HG03520 (cell line): ENCODE data around the gene ZNF775.

Experiments used
- ATAC-seq: cut with Tn5 transposase; IDR thresholded peaks from one replicate; pipeline ENCODE4 v1.9.1; 2021; ENCODE audit warnings: mild to moderate bottlenecking, moderate library complexity; ENCODE audit not compliant: unreplicated experiment

The ZNF775 gene

GRCh38 chr7:150345012-150345411 lies 34.1 kb upstream of the ZNF775 start:
- ATAC-seq, result no peak

DNA sequence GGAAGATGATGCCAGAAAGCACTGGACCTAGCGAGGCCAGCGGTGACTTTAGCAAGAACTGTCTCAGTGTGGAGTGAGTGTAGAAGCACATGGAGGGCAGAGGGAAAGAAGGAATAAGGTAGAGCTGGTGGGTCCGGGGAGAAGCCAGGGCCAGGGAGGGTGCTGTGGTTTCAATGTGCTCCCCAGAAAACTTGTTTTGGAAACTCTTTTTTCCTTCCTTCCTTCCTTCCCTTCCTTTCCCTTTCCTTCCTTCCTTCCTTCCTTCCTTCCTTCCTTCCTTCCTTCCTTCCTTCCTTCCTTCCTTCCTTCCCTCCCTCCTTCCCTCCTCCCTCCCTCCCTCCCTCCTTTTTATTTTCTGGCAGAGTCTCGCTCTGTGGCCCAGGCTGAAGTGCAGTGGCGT lies 32.2 kb upstream of the ZNF775 start:
- ATAC-seq, result no peak

DNA sequence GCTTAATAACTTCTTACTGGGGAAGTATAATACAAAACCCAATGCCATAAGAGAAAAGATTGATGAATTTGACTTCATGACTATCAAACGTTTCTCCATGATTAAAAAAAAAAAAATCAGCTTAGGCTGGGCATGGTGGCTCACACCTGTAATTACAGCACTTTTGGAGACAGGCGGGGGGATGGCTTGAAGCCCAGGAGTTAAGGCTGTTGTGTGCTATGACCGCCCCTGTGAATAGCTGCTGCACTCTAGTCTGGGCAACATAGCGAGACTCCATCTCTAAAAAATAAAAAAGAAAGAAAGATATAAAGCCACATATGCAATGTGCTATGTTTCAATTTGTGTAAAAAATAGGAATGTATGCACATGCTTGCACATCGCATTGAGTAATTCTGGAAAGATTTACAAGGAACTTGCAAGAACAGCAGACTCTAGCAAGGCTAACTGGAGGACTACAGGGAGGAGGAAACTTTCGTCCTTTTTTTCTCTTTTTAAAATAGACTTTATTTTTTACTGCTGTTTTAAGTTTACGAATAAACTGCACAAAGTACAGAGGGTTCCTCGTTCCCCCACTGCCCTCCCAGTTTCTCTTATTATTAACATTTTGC lies 27.4 kb upstream of the ZNF775 start:
- no peak for ATAC-seq

- ATAC-seq, result no peak
Observed at GRCh38 chr7:150355666-150356059, 23.5 kb upstream of the ZNF775 start.

- no peak for ATAC-seq
Observed at GRCh38 chr7:150356265-150356897, 22.7 kb upstream of the ZNF775 start.

DNA sequence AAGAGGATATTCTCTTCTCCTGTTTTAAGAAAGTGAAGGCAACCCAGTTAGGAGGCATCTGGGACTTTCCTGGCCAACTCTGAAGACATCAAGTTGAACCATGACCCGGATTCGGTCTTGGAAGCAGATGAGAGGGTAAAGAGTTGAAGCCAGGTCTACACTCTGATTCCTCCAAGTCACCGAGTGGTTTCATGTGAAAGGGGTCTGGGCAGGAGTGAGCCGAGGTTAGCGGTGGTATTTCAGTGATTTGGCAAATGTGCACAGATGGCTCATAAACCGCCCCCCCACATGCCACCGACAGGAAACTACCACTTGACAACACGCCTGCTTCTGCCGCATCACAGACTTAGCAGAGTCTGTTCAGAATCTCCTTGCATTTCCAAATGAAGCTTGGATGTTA lies 21.9 kb upstream of the ZNF775 start:
- no peak for ATAC-seq

DNA sequence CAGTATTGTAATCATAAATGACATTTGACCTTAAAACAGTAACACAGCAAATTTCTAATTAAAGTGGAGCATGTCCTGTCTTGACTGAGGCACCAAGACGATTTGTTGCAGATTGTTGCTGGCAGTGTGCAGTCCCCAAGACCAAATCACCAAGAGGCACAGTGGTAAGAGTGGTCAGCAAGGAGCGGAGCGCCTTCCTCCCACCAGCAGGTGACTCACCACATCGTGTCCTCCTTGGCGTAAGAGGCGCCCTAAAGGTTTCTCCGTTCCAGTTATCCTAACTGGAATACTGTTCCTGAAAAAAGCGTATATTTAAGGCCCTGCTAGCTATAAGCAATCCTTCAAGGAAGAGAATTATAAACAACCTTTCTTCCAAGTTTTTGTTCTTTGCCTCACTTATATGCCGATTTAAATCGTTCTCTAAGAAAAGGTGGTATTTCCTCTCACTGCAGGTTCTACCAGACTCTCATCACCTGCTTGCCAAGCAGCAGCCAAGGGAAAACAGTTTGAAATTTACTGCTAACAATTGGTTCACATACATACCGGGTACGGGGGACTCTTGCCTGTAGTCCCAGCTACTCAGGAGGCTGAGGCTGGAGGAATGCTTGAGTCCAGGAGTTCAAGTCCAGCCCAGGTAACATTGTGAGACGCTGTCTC lies 21.2 kb upstream of the ZNF775 start:
- ATAC-seq, result no peak

DNA sequence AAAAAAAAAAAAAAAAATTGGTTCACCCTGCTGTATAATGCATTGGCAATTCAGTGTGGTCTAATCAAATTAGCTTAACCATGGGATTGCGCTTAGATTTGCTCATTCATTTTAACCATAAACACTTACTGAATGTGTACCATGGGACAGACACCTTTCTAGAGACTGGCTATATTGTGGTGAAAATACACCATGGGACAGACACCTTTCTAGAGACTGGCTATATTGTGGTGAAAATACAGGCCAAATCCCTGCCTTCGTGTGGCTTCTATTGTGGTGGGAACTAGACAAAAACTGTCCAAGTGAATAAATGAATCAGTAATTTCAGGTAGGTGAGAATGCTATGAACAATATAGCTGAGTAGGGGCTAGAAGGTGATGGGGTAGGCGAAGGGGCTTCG lies 20.7 kb upstream of the ZNF775 start:
- ATAC-seq, result no peak

GRCh38 chr7:150358988-150359621 lies 20.0 kb upstream of the ZNF775 start:
- no peak for ATAC-seq

DNA sequence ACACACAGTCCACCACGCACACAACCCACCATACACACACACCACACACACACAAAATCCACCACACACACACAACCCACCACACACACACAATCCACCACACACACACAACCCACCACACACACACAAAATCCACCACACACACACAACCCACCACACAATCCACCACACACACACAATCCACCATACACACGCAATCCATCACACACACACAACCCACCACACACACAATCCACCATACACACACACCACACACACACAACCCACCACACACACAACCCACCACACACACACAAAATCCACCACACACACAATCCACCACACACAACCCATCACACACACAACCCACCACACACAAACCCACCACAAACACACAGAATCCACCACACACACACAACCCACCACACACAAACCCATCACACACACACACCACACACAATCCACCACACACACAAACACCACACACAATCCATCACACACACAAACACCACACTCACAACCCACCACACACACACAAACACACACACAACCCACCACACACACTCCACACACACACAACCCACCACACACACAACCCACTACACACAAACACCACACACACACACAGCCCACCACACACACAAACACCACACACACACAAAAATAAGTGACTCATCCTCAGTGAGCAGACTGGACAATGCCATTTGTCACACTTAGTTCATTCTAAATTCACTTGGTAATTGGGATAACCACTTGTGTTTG lies 19.3 kb upstream of the ZNF775 start:
- ATAC-seq, result no peak

DNA sequence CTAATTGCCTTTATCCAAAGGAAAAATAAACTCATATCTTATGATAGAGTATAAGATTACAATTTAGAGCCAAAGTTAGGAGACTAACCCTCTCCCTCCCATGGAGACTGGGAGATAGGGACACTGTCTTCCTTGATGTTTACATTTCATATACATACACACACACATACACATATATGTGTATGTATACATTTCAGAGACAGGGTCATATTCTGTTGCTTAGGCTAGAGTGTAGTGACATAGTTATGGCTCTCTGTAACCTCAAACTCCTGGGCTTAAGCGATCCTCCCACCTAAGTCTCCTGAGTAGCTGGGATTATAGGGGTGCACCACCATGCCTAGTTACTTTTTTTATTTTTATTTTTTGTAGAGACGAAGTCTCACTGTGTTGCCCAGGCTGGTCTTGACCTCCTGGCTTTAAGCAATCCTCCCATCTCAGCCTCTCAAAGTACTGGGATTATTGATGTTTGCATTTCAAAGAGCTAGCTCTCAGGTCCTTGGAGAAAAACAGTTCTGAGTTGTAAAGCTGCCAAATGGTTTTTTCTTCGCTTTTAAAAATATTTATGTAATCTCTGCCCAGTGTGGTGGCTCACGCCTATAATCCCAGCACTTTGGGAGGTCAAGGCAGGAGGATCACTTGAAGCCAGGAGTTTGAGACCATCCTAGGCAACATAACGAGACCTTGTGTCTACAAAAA lies 18.6 kb upstream of the ZNF775 start:
- no peak for ATAC-seq

DNA sequence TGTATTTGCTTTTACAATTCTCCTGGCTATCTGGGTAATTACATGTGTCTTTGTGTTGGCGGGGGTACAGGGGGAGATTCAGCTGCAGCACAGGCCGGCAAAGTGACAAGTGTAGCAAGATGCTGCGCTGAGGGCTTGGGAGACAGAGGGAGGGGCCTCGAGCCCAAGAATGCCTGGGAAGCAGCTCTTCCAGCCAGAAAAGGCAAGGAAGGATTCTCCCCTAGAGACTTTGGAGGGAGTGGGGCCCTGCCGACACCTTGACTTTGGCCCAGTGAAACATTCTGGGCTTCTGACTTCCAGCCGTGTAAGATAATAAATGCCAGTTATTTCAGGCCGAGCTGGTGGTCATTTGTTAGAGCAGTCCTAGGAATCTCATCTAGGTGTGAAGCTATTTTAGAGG lies 17.7 kb upstream of the ZNF775 start:
- ATAC-seq, result no peak

DNA sequence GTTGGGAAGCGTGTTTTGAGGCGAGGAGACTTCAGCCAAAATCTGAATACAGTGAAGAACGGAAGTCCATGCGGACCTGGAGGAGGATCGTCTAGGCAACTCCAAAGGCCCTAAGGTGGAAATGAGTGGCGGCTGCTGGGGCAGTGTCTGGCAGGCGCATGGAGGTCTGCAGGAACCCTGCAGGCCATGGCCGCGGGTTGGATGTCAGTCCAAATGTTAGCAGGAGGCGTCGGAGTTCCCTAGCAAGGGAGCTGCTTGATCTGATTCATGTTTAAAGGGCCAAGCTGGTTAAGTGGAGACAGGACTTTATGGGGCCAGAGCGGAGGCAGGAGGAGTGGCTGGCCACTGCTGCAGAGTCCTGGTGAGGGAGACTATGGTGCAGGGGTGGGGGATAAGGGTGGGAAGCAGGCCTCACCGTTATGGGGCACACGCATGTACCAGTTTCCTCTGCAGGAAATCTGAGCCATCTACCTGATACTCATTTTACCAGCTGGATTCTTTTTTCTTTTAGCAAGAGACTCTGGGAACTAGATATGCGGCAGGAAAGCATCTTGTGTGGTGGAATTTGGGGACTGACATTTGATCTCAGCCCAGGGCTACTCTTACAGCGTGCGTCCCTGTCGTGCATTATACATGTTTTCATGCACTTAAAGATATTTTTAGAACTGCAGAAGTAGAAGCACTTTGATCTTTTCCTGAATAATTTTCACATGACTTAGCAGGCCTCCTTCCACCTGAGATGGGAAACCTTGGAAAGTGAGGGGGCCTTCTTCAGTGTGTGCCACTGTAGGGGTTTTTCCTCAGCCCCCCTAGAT lies 17.1 kb upstream of the ZNF775 start:
- ATAC-seq, result no peak

DNA sequence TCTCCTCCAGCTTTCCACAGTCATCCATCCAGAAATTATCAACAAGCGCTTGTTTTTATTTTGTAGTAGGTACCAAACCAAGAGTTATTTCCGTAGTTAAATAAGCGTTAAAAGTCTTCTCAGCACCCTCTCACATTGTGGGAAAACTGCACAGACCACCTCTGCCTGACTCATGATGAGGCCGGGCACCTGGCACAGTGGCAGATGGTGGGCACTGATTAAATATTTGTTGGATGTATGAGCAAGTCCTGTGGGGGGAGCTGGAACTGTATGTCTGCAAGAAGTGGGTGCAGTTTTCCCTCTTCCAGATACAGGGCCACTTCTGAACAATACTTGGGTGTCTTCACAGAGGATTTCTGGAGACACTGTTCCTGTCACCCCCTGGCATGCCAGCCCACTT lies 15.8 kb upstream of the ZNF775 start:
- ATAC-seq, result no peak

- no peak for ATAC-seq
Observed at GRCh38 chr7:150363872-150364271, 15.3 kb upstream of the ZNF775 start.

DNA sequence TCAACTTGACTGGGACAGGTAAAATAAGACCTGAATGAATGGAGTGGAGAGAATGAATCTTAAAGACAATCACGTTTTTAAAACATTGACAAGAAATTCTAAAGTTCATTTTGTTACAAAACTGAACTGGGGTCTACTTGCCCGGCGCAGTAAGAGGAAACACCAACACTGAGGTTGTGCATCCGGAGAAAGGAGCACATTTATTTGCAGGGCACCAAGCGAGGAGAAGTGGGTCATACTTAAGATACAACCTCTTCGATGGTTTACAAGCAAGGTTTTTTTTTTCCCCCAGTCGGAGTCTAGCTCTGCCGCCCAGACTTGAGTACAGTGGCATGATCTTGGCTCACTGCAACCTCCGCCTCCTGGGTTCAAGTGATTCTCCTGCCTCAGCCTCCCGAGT lies 13.9 kb upstream of the ZNF775 start:
- no peak for ATAC-seq

DNA sequence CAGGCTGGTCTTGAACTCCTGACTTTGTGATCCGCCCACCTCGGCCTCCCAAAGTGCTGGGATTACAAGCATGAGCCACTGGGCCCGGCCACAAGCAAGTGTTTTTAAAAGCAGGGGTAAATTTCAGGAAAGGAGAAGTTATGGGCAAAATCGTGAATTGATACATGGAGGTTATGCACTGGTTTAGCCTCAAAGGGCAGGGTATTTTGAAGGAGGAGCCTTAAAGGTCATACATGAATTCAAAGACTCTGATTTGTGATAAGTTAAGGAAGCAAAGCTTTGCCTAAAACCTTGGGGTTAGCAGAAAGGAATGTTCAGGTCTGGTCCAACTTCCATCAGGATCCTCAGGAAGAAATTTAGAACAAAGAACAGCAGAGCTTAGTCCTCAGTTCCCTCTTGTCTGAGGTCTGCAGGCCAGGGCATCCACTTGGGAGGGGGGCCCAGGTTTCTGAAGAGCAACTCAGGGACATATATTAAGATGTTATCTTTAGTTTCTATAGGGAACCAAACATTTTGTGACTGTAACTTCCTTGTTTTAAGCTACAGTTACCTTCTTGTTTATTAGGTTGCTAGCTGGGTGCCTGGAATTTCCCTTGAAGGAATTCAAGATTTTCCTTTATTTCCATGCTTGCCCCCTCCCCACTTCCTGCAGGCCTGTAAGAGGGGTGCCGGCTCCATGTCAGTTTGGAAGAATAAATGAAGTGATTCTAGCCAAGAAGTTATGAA lies 13.3 kb upstream of the ZNF775 start:
- no peak for ATAC-seq

DNA sequence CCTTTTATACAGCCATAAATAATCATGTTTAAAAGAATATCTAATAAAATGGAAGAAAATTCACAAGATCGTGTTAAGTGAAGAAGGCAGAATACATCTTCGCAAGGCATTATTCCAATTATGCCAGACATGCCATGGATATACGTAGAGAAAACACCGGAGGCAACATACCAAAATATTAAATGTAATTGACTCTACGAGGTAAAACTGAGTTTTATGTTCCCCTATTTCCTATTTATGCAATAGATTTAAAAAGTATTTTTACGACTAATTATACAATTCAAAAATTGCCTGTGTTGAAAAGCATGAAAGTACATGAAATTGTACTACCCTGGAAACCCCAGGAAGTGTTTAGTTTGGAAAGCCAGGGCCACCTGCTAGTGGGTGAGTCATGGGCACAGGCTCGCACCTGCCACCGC lies 11.4 kb upstream of the ZNF775 start:
- no peak for ATAC-seq
